ENCODE measurements around the gene HPRT1. TPM values are rescaled to one million over a fixed set of nuclear protein-coding genes. Genes with fewer than 3 reads are reported as not detected.
A peak's percentile ranks its signal among the peaks of the same experiment; 100 is the strongest.

Gene HPRT1
- total RNA-seq, 4 donors from 2014 or later, result 11.6 to 19.4 (median 17.6) TPM

- H3K27me3 ChIP-seq, result no peaks in the 10 kb centered on the region
- H3K36me3 ChIP-seq, result no peaks in the 10 kb centered on the region
- H3K4me1 ChIP-seq, result no peaks in the 10 kb centered on the region
- no peak for TF ChIP-seq POLR2A (IDR thresholded peaks at IDR 0.05)
- TF ChIP-seq, protein P1, sequence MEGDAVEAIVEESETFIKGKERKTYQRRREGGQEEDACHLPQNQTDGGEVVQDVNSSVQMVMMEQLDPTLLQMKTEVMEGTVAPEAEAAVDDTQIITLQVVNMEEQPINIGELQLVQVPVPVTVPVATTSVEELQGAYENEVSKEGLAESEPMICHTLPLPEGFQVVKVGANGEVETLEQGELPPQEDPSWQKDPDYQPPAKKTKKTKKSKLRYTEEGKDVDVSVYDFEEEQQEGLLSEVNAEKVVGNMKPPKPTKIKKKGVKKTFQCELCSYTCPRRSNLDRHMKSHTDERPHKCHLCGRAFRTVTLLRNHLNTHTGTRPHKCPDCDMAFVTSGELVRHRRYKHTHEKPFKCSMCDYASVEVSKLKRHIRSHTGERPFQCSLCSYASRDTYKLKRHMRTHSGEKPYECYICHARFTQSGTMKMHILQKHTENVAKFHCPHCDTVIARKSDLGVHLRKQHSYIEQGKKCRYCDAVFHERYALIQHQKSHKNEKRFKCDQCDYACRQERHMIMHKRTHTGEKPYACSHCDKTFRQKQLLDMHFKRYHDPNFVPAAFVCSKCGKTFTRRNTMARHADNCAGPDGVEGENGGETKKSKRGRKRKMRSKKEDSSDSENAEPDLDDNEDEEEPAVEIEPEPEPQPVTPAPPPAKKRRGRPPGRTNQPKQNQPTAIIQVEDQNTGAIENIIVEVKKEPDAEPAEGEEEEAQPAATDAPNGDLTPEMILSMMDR (IDR thresholded peaks at IDR 0.05), result no peak
- no peak overlapping the region for H3K27ac ChIP-seq
- H3K4me3 ChIP-seq, result no peak overlapping the region
- H3K9me3 ChIP-seq, result no peaks in the 10 kb centered on the region
- DNase-seq, result no peak
These were observed 74.0 kb downstream of the HPRT1 start for GRCh38 chrX:134533952-134534351.

- TF ChIP-seq POLR2A (IDR thresholded peaks at IDR 0.05), result no peak
- TF ChIP-seq, protein P1 (IDR thresholded peaks at IDR 0.05), result no peak
- peak in 2 of 3 donors; percentile 79 to 83 for DNase-seq
- no peaks in the 10 kb centered on the region for H3K9me3 ChIP-seq
- H3K4me1 ChIP-seq, result no peaks in the 10 kb centered on the region
- H3K27ac ChIP-seq, result peak overlapping the region in 2 of 4 donors; percentile 69 to 77
- H3K27me3 ChIP-seq, result no peaks in the 10 kb centered on the region
- no peak overlapping the region for H3K4me3 ChIP-seq
- H3K36me3 ChIP-seq, result no peaks in the 10 kb centered on the region
These were observed 77.4 kb downstream of the HPRT1 start for GRCh38 chrX:134537179-134537955.

GRCh38 chrX:134538316-134538715, 78.4 kb downstream of the HPRT1 start:
- no peaks in the 10 kb centered on the region for H3K36me3 ChIP-seq
- no peaks in the 10 kb centered on the region for H3K9me3 ChIP-seq
- TF ChIP-seq, protein P1 (IDR thresholded peaks at IDR 0.05), result no peak
- no peak for TF ChIP-seq POLR2A (IDR thresholded peaks at IDR 0.05)
- peak overlapping the region in 2 of 4 donors; percentile 29 to 39 for H3K27ac ChIP-seq
- H3K27me3 ChIP-seq, result no peaks in the 10 kb centered on the region
- H3K4me3 ChIP-seq, result no peak overlapping the region
- no peak for DNase-seq
- no peaks in the 10 kb centered on the region for H3K4me1 ChIP-seq

GRCh38 chrX:134541906-134542305, 81.9 kb downstream of the HPRT1 start:
- Histone ChIP-seq H3K4me3 (no peak overlapping the region), H3K9me3 (no peaks in the 10 kb centered on the region), H3K27me3 (no peaks in the 10 kb centered on the region), H3K36me3 (no peaks in the 10 kb centered on the region), H3K4me1 (no peaks in the 10 kb centered on the region), H3K27ac (no peak overlapping the region)
- TF ChIP-seq, protein P1 (IDR thresholded peaks at IDR 0.05), result no peak
- TF ChIP-seq POLR2A (IDR thresholded peaks at IDR 0.05), result no peak
- DNase-seq, result no peak

DNA sequence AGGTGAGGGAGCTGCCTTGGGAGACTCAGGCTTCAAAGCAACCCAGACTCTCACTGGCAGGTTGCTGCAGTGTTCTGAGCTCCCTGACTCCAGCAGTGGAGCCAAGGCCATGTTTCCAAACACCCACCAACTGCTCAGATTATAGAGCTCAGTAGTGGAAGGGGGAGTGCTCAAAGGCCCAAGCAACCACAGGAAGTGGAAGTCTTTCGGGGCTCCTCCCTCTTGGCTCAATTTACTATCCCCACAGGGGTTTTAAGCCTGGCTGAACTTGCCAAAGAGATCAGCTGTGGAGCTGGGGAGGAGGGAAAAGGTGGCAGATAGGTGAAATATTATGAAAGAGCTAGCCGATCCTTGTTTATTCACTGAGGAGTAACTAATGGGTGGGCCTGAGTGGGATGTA, 82.5 kb downstream of the HPRT1 start:
- H3K4me1 ChIP-seq, result no peaks in the 10 kb centered on the region
- H3K36me3 ChIP-seq, result no peaks in the 10 kb centered on the region
- no peak for TF ChIP-seq POLR2A (IDR thresholded peaks at IDR 0.05)
- TF ChIP-seq, protein P1 (IDR thresholded peaks at IDR 0.05), result no peak
- no peaks in the 10 kb centered on the region for H3K9me3 ChIP-seq
- no peak overlapping the region for H3K27ac ChIP-seq
- no peaks in the 10 kb centered on the region for H3K27me3 ChIP-seq
- DNase-seq, result no peak
- H3K4me3 ChIP-seq, result no peak overlapping the region

All from Peyer's patch (tissue), 4 donors.